HK-2 (cell line): Measurements from ENCODE around the gene PCDHA10.

ENCODE experiments used
- DNase-seq: peaks from one replicate; pipeline ENCODE4 v3.0.0-alpha.2; 2018; ENCODE audit not compliant: unreplicated experiment

PCDHA10 gene

GRCh38 chr5:140882591-140882899, 26.8 kb downstream of the PCDHA10 start:
- DNase-seq: no peak

GRCh38 chr5:140883373-140883772, 27.7 kb downstream of the PCDHA10 start:
- DNase-seq: no peak

DNA sequence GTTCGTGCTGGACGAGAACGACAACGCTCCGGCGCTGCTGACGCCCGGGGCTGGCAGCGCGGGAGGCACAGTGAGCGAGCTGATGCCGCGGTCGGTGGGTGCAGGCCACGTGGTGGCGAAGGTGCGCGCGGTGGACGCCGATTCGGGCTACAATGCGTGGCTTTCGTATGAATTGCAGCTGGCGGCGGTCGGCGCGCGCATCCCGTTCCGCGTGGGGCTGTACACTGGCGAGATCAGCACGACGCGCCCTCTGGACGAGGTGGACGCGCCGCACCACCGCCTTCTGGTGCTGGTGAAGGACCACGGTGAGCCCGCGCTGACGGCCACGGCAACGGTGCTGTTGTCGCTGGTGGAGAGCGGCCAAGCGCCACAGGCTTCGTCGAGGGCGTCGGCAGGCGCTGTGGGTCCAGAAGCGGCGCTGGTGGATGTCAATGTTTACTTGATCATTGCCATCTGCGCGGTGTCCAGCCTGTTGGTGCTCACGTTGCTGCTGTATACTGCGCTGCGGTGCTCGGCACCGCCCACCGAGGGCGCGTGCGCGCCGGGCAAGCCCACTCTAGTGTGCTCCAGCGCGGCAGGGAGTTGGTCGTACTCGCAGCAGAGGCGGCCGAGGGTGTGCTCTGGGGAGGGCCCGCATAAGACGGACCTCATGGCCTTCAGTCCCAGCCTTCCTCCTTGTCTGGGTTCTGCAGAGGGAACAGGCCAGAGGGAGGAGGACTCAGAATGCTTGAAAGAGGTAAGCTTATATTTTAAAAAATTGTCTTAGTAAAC, 28.4 kb downstream of the PCDHA10 start:
- DNase-seq: no peak

DNA sequence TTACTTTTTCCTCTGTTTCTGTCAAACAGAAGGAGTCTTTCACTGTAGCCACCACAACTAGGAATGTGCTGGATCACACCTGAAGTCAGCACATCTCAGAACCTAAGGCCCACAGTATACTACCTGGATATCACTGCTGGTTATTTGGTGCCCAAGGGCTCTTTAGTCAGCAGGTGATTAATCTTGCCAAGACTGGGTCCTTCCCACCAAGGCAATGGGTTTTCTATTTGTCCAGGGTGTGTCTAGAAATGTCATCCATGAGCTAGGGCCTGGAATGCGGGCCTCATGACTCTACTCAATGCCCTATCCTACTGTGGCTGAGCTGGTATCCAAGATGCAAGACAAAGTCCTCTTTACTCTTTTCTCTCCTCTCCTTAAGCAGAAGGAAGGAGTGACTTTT, 60.6 kb downstream of the PCDHA10 start:
- no peak for DNase-seq
